HEK293 (cell line): Measurements from ENCODE around the gene OTOF.
A peak's percentile ranks its signal among the peaks of the same experiment; 100 is the strongest.

Source experiments
- CTCF ChIA-PET: fragments of 350-600 bp; formaldehyde crosslinking; extraction: SDS; loops from one replicate; lab custom pipeline; 2021; ENCODE audit warnings: antibody characterized with exemption; lab: Yijun Ruan, JAX
- POLR2A ChIA-PET: fragments of 300-600 bp; formaldehyde crosslinking; extraction: SDS; loops from one replicate; lab custom pipeline; 2020; ENCODE audit warnings: antibody characterized with exemption, inconsistent platforms; lab: Yijun Ruan, JAX
- H3K27ac ChIP-seq: fragments of 200-500 bp; sonication (Bioruptor generic); 2 replicates; pipeline ENCODE4 v1.5.1; 2014; ENCODE audit warnings: low read depth, low read length, control low read depth, inconsistent platforms; ENCODE audit errors: extremely low read depth
- H3K36me3 ChIP-seq, 2 experiments: fragments of 200-500 bp in 1 of 2; sonication (Bioruptor generic) in 1 of 2; 1 replicate in 1 of 2; 2 replicates in 1 of 2; pipeline ENCODE4 v1.5.1; 2014 to 2017; ENCODE audit warnings: inconsistent platforms in 2 of 2, low read length in 2 of 2; ENCODE audit not compliant: control insufficient read depth in 2 of 2, insufficient read depth in 1 of 2
- H3K4me1 ChIP-seq: fragments of 200-500 bp; sonication (Bioruptor generic); 2 replicates; pipeline ENCODE4 v1.5.1; 2014; ENCODE audit warnings: mild to moderate bottlenecking, low read length, inconsistent platforms; ENCODE audit not compliant: control insufficient read depth, insufficient read depth
- H3K4me3 ChIP-seq: 2 replicates; pipeline ENCODE4 v1.5.1; 2011; ENCODE audit warnings: low read depth, mild to moderate bottlenecking, control low read depth, low read length, moderate library complexity
- H3K9me3 ChIP-seq: fragments of 200-500 bp; sonication (Bioruptor generic); 2 replicates; pipeline ENCODE4 v1.5.1; 2014; ENCODE audit warnings: low read depth, low read length, inconsistent platforms; ENCODE audit not compliant: control insufficient read depth, insufficient read depth
- GLI2 ChIP-seq: fragments of 450-650 bp; formaldehyde crosslinking; IDR thresholded peaks from 2 replicates; pipeline ENCODE4; 2017; ENCODE audit warnings: missing biosample characterization, missing genetic modification characterization, low read depth, borderline replicate concordance
- KLF10 ChIP-seq: fragments of 450-650 bp; IDR thresholded peaks from 2 replicates; pipeline ENCODE4 v1.5.1; 2018; ENCODE audit warnings: missing biosample characterization, mild to moderate bottlenecking, missing genetic modification characterization
- MEIS1 ChIP-seq: sonication (generic); formaldehyde crosslinking; IDR thresholded peaks from 2 replicates; pipeline ENCODE4 v1.8.1; 2022; ENCODE audit warnings: missing genetic modification reagents, mild to moderate bottlenecking, borderline replicate concordance
- SCRT2 ChIP-seq: fragments of 450-650 bp; formaldehyde crosslinking; IDR thresholded peaks from 2 replicates; pipeline ENCODE4 v1.5.1; 2016; ENCODE audit warnings: missing biosample characterization, missing genetic modification characterization
- ZNF239 ChIP-seq: fragments of 450-650 bp; formaldehyde crosslinking; IDR thresholded peaks from 2 replicates; pipeline ENCODE4 v1.5.1; 2016; ENCODE audit warnings: missing biosample characterization, missing genetic modification characterization
- ZNF274 ChIP-seq, 2 experiments: fragments of 200-500 bp in 1 of 2; fragments of 450-650 bp in 1 of 2; sonication (Bioruptor generic) in 1 of 2; formaldehyde crosslinking in 1 of 2; IDR thresholded peaks; 2 replicates each; pipeline versions ENCODE4 v1.5.1 to v1.6.1; 2014 to 2016; ENCODE audit warnings: borderline replicate concordance in 1 of 2, inconsistent platforms in 1 of 2, low read length in 1 of 2, missing biosample characterization in 1 of 2, missing genetic modification characterization in 1 of 2
- ZNF335 ChIP-seq: fragments of 450-650 bp; formaldehyde crosslinking; conservative IDR thresholded peaks from 2 replicates; pipeline ENCODE4 v1.5.1; 2016; ENCODE audit warnings: missing biosample characterization, missing genetic modification characterization
- ZNF530 ChIP-seq: fragments of 450-650 bp; formaldehyde crosslinking; IDR thresholded peaks from 2 replicates; pipeline ENCODE4 v1.5.1; 2016; ENCODE audit warnings: low read depth, missing biosample characterization, missing genetic modification characterization
- ZNF670 ChIP-seq: fragments of 450-650 bp; formaldehyde crosslinking; IDR thresholded peaks from 2 replicates; pipeline ENCODE4 v1.5.1; 2016; ENCODE audit warnings: missing biosample characterization, missing genetic modification characterization, low read depth
- ZNF677 ChIP-seq: fragments of 450-650 bp; IDR thresholded peaks from 2 replicates; pipeline ENCODE4 v1.5.0; 2018; ENCODE audit warnings: missing biosample characterization, mild to moderate bottlenecking, missing genetic modification characterization, moderate library complexity
- ZNF768 ChIP-seq: fragments of 450-650 bp; formaldehyde crosslinking; IDR thresholded peaks from 2 replicates; pipeline ENCODE4 v1.5.1; 2018; ENCODE audit warnings: missing biosample characterization, mild to moderate bottlenecking, missing genetic modification characterization
- ZNF830 ChIP-seq: fragments of 450-650 bp; IDR thresholded peaks from 2 replicates; pipeline ENCODE4 v1.5.0; 2018; ENCODE audit warnings: missing biosample characterization, missing genetic modification characterization, low read depth, mild to moderate bottlenecking, moderate library complexity
- ZSCAN16 ChIP-seq: fragments of 450-650 bp; formaldehyde crosslinking; IDR thresholded peaks from 2 replicates; pipeline ENCODE4 v1.5.1; 2016; ENCODE audit warnings: missing biosample characterization, missing genetic modification characterization
- TF ChIP-seq, protein P1 (sequence below): fragments of 450-650 bp; formaldehyde crosslinking; conservative IDR thresholded peaks from 2 replicates; pipeline ENCODE4 v1.5.1; 2016; ENCODE audit warnings: low read depth, missing biosample characterization, missing genetic modification characterization
- TF ChIP-seq, protein P2 (sequence below): sonication (generic); formaldehyde crosslinking; IDR thresholded peaks from 2 replicates; pipeline ENCODE4 v1.8.1; 2022; ENCODE audit warnings: mild to moderate bottlenecking, moderate library complexity, missing genetic modification reagents
- TF ChIP-seq, protein P3 (sequence below): fragments of 450-650 bp; formaldehyde crosslinking; IDR thresholded peaks from 2 replicates; pipeline ENCODE4 v1.5.1; 2016; ENCODE audit warnings: missing biosample characterization, missing genetic modification characterization, low read depth

The OTOF gene

DNA sequence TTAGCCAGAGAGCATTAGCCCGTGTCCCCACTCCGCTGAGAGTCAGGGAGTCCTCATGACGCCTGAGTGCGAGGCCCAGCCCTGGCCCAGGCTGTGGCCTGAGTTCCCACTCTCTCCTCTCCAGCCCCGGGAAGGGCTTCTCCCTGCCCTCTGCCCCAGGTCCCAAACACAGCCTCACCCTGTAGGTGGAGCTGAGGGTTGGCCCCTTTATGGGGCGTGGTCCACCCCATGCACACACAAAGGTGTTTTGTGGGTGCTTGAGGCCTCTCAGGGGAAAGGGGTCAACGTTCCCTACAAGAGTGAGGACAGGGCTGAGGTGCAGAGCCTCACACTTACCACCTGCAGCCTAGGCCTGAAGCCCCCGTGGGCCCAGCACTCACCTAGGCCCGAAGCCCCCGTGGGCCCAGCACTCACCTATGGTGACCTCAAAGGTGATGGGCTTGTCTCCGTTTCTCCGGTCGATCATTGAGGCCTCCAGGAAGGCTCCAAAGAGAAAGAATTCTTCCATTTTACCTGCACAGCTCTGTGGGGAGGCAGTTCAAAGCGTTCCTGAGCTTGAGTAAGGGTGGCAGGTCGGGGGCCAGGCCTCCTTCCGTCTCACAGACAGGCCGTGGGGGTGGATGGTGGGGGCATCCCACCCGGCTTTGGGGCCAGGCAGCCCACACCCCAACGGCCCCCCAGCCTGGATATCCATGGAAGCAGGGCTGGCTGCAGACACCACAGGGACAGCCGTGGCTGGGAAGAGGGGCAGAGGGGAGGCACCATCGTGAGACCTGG lies 2.1 kb upstream of the OTOF start (continued):
- TF ChIP-seq, protein P1, sequence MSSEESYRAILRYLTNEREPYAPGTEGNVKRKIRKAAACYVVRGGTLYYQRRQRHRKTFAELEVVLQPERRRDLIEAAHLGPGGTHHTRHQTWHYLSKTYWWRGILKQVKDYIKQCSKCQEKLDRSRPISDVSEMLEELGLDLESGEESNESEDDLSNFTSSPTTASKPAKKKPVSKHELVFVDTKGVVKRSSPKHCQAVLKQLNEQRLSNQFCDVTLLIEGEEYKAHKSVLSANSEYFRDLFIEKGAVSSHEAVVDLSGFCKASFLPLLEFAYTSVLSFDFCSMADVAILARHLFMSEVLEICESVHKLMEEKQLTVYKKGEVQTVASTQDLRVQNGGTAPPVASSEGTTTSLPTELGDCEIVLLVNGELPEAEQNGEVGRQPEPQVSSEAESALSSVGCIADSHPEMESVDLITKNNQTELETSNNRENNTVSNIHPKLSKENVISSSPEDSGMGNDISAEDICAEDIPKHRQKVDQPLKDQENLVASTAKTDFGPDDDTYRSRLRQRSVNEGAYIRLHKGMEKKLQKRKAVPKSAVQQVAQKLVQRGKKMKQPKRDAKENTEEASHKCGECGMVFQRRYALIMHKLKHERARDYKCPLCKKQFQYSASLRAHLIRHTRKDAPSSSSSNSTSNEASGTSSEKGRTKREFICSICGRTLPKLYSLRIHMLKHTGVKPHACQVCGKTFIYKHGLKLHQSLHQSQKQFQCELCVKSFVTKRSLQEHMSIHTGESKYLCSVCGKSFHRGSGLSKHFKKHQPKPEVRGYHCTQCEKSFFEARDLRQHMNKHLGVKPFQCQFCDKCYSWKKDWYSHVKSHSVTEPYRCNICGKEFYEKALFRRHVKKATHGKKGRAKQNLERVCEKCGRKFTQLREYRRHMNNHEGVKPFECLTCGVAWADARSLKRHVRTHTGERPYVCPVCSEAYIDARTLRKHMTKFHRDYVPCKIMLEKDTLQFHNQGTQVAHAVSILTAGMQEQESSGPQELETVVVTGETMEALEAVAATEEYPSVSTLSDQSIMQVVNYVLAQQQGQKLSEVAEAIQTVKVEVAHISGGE (tag by site-specific recombination), result no peak
- TF ChIP-seq ZNF530 (tag by site-specific recombination) (no peak), ZNF335 (tag by site-specific recombination) (no peak)
- TF ChIP-seq, all 188 proteins: peak for 0

DNA sequence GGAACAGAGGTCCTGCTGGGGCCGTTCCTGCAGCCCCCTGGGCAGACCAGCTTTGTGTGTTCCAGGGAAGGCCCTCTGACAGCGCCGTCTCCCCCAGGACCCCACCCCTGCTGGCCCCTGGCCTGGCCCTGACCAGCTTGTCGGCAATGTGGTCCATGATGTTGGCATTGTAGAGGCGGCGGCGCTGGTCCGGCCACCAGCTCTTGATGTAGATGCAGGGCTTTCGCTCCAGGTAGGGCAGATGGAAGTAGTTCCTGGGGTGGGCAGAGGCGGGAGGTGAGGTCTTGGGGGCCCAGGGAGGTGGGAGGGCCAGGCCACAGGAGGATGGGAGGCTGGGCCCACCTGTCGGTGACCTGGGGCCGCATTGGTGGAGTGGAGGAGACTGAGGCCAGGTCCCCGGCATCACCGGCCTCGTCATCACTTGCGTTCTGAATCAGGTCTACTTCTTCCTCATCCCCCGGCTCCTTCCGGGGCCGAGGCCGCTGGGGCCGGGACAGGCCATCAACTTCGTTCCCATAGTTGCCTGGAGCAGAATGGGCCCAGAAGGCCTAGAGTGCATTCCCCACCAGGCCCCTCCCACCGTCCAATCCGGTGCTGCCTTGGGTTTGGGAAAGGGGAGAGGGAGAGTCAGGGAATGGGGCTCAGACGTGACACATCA lies 1.3 kb upstream of the OTOF start:
- Histone ChIP-seq H3K9me3 (no peaks in the 10 kb centered on the region), H3K36me3 (no peaks in the 10 kb centered on the region), H3K4me3 (no peak overlapping the region)
- ChIA-PET POLR2A (interaction anchor here (0.6 to 0.9 kb wide), 2 partner anchors 17 to 355 kb away, joined by 4 to 6 read pairs; no protein-coding TSS in a partner anchor), CTCF (interaction anchor here (0.7 to 1.3 kb wide), 2 partner anchors 24 to 118 kb away, joined by 5 to 8 read pairs; no protein-coding TSS in a partner anchor)
- TF ChIP-seq KLF10 (tag by site-specific recombination) (no peak), SCRT2 (tag by site-specific recombination) (0 out of 2 replicates have a peak, but pooled peaks have one; percentile 33)
- TF ChIP-seq, all 188 proteins: peak for 1
- H3K27ac ChIP-seq, result no peak overlapping the region
- no peaks in the 10 kb centered on the region for H3K4me1 ChIP-seq

DNA sequence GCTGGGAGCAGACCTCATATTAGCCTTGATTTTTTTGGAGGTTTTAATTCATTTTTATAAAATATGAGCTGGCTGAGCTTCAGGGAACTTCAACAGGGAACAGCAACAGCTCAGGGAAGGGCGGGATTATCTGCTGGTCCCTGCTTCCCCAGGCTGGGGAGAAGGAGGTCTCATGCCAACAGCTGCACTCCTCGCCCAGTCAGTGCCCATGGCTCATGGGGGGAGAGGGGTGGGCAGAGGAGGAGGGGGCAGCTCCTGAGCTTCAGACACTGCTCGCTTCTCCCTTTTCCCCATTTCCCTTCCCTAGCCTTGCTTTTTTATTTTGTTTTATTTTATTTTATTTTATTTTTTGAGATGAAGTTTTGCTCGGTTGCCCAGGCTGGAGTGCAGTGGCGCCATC lies 442 bp upstream of the OTOF start:
- no peak overlapping the region for H3K27ac ChIP-seq
- H3K4me3 ChIP-seq, result no peak overlapping the region
- CTCF ChIA-PET, result interaction anchor here (0.6 to 1.3 kb wide), 4 partner anchors 24 to 624 kb away, joined by 3 to 8 read pairs (median 4); no protein-coding TSS in a partner anchor
- POLR2A ChIA-PET, result interaction anchor here (0.9 kb wide), 1 partner anchor 17 kb away, joined by 6 read pairs; no protein-coding TSS in a partner anchor
- H3K4me1 ChIP-seq, result no peaks in the 10 kb centered on the region
- no peaks in the 10 kb centered on the region for H3K36me3 ChIP-seq
- no peak for TF ChIP-seq ZNF239 (tag by site-specific recombination)
- TF ChIP-seq, protein P2, sequence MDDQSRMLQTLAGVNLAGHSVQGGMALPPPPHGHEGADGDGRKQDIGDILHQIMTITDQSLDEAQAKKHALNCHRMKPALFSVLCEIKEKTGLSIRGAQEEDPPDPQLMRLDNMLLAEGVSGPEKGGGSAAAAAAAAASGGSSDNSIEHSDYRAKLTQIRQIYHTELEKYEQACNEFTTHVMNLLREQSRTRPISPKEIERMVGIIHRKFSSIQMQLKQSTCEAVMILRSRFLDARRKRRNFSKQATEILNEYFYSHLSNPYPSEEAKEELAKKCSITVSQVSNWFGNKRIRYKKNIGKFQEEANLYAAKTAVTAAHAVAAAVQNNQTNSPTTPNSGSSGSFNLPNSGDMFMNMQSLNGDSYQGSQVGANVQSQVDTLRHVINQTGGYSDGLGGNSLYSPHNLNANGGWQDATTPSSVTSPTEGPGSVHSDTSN, result no peak
- no peak for TF ChIP-seq MEIS1 (CRISPR knock-in tag)
- TF ChIP-seq, protein P3, sequence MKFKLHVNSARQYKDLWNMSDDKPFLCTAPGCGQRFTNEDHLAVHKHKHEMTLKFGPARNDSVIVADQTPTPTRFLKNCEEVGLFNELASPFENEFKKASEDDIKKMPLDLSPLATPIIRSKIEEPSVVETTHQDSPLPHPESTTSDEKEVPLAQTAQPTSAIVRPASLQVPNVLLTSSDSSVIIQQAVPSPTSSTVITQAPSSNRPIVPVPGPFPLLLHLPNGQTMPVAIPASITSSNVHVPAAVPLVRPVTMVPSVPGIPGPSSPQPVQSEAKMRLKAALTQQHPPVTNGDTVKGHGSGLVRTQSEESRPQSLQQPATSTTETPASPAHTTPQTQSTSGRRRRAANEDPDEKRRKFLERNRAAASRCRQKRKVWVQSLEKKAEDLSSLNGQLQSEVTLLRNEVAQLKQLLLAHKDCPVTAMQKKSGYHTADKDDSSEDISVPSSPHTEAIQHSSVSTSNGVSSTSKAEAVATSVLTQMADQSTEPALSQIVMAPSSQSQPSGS (tag by site-specific recombination), result no peak
- TF ChIP-seq ZNF274 (IDR thresholded peaks at IDR 0.05; ENCODE audit: low read length), result no peak
- no peak for TF ChIP-seq ZNF274 (tag by site-specific recombination; IDR thresholded peaks at IDR 0.05; ENCODE audit: borderline replicate concordance)
- no peak for TF ChIP-seq ZNF768
- no peak for TF ChIP-seq ZNF670 (tag by site-specific recombination)
- TF ChIP-seq ZSCAN16 (tag by site-specific recombination), result no peak
- TF ChIP-seq KLF10 (tag by site-specific recombination), result no peak
- no peak for TF ChIP-seq ZNF830 (tag by site-specific recombination)
- TF ChIP-seq ZNF677, result no peak
- TF ChIP-seq GLI2 (tag by site-specific recombination), result no peak
- no peaks in the 10 kb centered on the region for H3K9me3 ChIP-seq
